ENCODE measurements around the gene SLC2A10. TPM values are rescaled to one million over a fixed set of nuclear protein-coding genes. Genes with fewer than 3 reads are reported as not detected.

The SLC2A10 gene
- total and polyA plus RNA-seq, 2 experiments from 2014 or later, result 4.9 to 14.6 TPM

GRCh38 chr20:46774943-46775560, 65.6 kb downstream of the SLC2A10 start (continued):
- TF ChIP-seq ZNF462 (CRISPR knock-in tag; IDR thresholded peaks at IDR 0.05) (no peak), NANOG (IDR thresholded peaks at IDR 0.05; ENCODE audit: borderline replicate concordance) (no peak), ETS1 (IDR thresholded peaks at IDR 0.05) (no peak), EZH2phosphoT487 (IDR thresholded peaks at IDR 0.05; ENCODE audit: unreplicated experiment) (no peak), CREB1 (CRISPR knock-in tag; IDR thresholded peaks at IDR 0.05; ENCODE audit: low read depth) (no peak), CTCF (conservative IDR thresholded peaks at IDR 0.05; ENCODE audit: low read depth in 2 of 2) (no peak)

Data from GM23338 (cell line).